Stimulated activated CD8-positive, alpha-beta memory T cell treated with anti-CD3 and anti-CD28 coated beads, Interleukin-4, amount 100 ng/mL, for 48 hours (primary cell): Measurements from ENCODE around the gene ZCCHC24.
A peak's percentile ranks its signal among the peaks of the same experiment; 100 is the strongest.

ENCODE experiments used
- DNase-seq: peaks from one replicate; pipeline ENCODE4 v3.0.0-alpha.2; 2020

ZCCHC24 gene

DNA sequence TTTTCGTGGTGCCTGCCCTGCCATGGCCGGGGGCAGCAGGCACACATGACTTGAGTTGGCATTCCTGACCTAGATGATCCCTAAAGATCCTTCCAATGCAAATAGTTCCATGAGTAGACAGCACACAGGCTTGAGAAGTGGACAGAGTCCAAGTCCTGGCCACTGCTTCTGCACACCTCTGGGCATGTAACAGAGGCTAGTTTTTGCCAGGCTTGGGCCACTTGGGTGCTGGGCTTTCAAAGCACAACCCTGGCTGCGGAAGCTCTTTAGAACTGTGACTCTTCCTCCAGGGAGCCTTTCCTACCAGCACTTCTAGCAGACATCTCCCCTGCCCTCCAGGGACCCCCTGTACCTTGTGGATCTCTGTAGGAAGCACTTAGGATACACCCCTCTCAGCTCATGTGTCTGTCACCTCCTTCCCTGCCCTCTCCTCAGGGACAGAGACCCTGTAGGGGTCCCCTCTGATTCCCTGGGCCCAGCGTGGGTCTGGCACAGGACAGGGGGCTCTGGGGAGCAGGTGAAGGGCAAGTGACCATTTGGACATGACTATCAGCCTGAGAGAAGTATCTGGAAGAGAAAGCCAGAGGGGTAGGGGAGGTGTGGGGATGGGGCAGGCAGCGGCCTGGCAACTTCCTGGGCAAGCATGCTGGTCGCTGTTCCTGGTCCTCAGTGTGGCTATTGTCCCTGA lies 36.2 kb downstream of the ZCCHC24 start:
- no peak for DNase-seq

DNA sequence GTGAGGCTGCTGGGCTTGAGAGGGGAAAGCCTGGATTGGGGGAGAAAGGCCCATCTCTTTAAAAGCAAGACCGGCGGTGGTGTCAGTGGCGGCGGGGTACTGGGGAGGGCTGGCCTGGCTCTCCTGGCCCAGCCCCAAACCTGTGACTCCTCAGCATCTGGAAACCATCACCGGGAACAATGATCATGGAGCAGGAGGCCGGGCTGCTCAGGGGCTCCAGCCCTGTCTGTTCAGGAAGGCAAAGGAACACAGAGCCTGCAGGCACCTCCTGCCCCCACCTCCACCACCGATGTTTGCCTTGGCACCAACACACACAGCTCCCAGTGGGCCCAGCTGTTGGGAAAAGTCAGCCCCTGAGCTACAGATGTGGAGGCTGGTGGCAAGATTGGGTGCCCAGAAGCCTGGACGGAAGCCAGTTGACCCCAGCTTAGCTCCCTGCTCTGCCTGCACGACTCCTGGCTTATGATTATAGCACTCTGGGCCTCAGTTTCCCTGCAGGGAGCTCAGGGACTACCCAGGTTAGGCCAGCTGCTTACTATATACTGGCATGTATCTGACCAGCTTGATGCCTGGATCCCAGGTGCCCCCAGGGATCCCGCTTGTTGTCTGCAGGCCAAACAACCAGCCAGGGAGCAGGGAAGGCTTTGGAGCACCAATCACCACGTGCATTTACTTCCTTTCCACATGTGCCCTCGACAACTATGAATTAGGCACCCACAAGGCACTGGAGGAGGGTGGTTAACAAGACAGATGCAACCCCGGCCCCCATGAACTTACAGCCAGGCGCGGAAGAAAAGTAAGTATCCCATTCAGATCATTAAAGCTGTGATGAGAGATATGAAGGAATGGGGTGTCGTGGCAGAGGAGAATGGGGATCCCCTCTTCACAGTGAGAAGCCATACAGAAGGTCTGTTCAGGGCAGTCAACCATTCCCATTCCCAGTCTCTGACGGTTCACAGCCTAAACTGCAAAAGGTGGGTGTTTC lies 37.3 kb downstream of the ZCCHC24 start:
- DNase-seq = no peak

DNA sequence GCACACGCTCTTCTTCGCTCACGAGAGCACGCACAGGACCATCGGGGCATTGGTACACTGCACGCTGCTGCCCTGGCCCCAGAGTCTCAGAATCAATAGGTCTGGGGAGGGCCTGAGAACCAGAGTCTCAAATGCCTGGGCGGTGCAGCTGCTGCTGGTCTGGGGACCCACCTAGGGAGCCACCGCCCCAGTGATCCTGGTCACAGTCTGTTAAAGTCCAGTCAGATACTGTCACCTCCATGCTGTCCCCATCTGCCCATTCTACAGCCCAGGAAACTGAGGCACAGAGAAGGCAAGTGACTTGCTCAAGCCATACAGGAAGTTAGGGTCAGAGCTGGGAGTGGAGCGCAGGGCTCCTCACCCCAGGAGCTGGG lies 38.0 kb downstream of the ZCCHC24 start:
- no peak for DNase-seq

DNA sequence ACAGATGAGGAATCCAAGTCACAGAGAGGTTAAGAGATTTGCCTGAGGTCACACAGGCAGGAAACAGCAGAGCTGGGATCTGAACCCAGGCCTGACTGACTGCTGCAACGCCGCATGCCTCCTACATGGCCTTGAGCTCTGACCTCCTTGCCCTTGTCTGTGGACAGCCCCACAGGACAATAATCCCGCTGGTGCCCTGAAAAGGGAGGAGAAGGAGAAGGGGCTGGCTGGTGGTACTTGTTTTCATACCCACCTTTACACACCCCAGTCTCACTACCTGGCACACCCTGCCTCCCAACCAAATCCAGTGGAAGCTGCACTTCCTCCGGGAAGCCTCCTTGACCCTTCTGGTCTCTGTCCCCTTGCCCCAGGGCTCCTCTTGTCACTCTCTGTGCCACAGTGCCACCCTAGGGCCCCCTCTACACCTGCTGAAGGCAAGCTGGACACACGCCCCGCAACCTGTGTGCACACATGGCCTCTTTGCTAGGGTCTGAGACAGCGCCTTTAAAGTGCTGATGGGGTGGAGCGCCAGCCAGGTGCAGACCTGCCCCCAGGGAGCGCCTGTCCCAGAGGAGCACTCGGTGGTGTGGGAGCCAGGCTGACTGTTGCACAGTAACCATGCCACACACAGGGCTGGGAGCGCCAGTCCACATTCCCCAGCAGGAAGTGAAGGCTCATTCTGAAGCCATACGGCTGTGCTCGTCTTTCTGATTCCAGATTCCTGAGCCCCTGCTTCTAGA lies 38.6 kb downstream of the ZCCHC24 start:
- DNase-seq = no peak

DNA sequence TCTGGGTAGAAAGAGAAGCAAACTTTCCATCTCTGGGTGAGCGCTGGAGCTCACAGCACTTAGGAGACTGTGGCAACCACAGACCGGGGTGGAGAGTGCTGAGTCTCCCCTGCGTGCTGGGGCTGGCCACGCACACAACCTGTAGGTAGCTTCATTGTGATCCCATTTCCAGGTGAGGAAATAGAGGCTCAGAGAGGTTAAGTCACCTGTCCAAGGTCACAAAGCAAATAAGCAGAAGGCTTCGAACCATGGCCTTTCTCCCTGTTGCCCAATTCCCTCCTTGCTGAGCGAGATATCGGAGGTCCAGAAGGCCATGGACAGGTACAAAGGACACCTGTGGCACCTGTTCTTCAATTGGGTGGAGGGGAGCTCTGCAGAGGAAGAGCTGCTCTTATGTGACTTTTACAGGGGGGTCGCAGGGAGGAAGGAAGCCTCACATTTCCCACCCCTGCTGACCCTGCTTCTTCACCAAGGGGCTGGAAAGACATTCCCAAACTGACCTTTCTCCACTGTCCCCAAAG lies 39.4 kb downstream of the ZCCHC24 start:
- no peak for DNase-seq

DNA sequence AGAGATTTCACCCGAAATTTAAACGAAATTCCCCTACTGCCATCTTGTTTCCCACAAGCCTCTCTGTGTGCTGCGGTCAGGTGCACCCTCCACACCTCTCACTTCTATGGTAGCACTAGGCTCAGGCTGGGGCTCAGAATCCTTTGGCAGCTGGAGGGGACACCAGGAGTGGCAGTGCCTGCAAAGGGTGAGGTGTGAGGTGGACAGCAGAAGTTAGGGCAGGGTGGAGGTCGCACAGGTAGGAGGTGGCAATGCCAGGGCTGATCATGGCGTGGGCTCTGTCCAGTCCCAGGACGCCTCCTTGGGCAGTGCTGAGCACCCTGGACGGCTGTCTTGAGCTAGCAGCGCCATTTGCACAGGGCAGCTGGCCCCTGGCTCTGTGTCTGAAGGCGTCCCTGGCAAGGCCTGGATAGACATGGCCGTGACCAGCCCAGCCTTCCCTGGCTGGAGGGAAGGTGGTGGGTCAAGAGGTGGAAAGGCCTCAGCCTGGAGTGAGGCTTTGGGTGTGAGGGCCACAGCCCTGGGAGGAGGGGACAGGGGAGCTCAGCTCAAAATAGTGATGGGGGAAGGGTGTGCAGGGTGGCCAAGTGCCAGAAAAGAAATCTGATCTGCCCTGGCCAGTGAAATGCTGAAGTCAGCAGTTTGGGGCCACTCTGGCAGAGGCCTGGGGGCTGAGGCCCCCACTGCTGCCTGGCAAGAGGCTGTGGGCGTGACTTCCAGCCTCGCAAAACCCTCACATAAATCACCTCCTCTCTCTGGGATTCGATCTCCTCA lies 40.0 kb downstream of the ZCCHC24 start:
- no peak for DNase-seq

DNA sequence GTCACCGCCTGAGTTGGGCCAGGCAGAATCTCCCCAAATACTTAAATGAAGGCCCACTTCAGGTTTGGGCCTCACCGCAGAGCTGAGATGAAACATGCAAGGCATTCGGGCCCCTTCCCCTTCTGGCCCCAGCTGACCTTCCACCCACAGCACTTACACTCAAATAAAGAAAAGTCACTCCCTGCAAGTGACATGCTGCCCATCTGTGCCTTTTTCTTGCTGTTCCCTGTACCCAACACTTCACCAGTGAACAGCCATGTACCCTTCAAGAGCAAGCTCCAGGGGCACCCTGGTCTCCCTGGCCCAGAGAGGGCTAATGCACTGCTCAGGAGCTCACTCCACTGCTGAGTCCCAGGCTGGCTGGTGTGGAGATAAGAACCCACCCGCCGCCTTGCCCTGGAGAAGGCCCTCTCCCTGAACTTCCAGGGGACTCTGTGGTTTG lies 40.7 kb downstream of the ZCCHC24 start:
- DNase-seq = no peak

DNA sequence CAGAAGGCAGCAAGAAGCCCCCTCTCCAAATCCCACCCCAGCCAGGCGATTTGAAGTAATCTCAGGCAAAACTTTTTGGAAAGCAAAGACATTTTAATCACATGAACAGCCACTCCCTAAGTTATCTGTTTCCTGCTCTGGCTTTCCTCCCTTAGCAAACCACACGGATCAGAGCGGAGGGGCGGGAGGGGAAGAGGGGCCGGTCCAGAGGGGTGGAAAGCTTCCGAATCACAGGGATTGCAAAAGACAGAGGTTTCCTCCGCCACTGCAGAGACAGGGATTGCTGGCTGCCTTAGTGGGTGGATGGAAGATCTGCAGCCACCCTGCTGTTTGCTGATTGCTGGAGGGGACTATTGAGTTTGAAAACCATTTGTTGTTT lies 41.2 kb downstream of the ZCCHC24 start:
- no peak for DNase-seq

DNA sequence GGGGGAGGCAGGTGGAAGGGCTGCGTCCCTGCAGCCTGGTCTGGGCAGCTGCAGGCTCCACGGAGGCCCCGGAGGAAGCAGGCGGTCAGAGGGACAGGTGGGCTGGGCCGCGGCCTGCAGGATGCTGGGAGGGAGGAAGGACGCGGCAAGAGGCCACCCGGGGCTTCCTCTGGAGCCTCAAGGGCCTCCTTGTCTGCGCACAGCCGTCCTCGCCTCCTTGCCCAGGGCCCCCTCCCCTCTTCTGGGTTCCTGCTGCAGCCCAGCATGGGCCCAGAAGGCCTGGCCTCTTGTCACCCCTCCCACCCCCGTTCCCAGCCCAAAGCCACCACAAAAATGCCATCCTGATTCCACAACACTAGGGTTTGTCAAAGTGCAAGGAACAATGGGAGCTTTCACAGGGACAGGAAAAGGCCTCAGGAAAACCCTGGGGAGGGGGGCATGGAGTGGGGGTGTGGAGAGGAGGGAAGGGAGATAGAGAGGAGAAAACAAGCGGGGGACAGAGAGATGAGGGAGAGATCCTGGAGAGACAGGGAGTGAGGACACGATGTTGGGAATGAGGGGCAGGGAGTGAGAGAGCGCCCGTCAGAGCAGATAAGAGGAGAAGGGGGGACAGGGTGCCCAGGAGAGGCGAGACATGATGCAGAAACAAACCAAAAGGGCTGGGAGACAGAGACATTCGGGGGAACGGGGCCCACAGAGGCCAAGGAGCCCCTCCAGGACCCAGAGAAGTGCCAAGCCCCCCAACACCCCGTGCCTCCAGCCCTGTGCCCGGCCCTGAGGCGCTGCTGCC lies 41.8 kb downstream of the ZCCHC24 start:
- DNase-seq = no peak

DNA sequence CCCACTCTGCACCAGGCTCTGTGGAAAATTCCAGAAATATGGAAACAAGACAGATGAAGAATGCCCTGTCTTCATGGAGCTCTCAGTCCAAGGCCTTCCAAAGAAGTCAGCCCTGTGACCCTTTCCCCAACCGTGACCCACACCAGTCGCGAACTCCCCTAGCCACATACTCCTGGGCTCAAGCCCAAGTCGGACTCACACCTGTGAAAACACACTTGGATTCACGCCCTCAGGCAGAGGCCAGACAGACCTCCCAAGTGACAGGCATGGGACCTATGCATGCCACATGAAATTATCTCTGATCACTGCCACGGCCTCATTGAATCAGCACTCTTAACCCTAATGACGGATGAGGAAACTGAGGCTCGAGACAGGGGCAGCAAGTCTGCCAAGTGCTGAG lies 42.5 kb downstream of the ZCCHC24 start:
- DNase-seq = no peak

DNA sequence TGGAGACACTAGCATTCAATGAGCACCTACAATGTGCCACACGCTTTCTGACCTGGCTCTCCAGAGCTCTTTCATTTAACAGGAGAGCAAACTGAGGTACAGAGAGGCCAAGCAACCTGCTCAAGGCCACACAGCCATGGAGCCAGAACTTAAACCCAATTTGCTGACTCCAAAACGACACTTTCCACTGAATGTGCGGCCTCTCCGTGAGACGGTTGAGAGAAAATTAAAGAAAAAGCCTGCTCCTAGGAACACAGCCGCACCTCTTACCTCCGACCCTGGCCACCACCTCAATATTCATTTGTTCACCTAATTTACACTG lies 42.8 kb downstream of the ZCCHC24 start:
- no peak for DNase-seq

DNA sequence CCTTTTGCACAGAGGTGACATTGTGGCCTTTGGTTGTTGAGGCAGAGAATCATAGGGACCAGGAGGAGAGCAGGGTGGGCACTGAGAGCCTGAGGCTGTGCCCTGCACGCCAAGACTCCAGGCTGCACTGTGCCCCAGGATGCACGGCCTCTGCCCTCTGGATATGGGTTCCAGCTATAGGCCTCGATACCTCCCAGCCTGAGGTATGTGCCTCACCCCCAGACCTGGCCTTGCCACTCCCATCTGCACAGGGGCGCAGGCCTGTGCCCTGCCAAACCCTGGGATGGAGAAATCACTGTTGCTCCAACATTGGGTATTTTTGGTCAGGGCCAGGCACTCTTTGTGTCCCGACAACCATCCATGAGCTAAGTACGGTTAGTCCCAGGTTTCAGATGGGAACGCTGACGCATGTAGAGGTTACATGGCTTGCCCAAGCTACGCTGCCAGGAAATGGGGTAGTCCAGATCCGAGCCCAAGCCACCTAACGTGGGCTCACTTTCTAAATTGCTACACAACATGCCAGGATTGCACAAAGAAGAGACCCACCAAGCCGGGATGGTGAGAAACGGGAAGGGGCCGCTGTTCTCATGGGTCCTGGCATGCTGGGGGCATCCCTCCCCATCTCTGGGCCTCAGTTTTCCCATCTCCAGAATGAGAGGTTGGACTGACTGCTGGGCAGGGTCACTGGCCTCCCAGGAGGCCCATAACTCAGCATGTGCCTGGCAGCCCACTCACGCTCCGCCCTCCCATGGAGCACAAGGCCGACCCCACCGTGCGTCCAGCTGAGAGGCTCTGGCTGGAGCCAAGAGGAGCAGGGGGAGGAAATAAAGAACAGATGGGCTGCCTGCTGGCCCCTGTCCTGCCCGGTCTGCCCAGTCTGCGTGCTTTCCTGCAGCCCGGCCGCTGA lies 44.2 kb downstream of the ZCCHC24 start:
- no peak for DNase-seq

DNA sequence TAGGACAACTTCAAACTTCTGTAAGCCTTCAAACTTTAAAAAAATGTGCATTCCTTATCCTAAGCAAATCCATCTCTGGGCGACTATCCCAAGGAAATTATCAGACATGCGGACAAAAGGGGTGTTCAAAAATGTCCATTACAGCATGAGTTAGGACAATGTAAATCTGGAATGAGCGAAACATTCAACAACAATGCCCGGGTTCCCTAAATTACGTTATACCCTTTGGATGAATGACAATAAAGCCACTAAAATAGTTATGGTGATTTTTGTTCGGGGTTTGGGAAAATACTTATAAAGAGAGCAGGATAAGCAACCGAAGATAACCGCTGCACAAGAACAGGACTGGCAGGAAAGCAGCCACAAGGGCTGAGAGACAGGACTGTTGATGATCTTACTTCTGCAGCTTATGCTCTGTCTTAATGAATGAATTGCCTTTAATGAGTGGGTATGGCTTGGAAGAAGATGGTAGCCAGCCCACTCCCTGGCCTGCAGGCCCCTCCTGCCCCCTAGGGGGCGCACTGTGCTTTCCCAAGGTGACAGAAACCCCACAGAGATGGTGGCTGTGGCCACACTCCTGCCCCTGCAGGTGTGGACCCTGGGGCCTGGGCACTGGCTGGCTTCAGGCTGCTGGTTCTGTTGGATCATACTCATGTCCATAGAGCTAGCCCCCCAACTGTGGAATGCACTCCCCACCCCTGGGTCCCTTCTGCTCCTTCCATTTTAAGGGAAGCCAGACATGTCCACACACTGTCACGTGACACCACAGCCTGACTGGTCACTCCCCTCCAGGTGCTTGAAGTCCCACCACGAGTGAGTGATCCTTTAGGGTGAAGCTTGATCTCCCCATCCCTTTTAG lies 45.0 kb downstream of the ZCCHC24 start:
- peak; percentile 82 for DNase-seq

DNA sequence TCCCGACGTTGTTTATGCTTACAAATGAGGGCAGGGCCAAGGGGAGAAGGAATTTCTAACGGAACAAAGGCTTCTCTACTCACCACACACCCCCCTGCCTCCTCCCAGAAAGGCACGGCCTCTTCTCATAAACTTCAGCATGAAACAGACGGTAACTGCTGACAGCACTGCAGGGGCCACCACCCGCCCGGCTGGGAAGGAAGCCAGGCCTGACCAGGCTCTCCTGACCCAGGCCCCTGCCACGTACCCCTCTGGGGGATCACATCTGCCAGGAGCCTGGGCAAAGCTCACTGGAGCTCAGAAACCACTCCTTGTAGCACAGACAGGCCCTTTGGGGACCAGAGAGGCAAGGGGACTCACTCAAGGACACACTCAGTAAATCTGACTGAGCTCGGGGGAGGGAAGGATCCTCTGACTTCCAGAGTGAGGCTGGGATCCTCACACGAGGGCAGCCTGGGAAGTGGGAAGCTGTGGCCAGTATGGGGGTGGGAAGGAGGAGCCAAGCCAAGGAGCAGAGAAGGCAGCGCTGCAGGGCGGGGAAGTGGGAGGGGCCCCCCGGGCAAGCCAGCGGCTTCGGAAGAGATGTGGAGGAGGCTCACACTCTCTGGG lies 46.1 kb downstream of the ZCCHC24 start:
- DNase-seq = no peak

DNA sequence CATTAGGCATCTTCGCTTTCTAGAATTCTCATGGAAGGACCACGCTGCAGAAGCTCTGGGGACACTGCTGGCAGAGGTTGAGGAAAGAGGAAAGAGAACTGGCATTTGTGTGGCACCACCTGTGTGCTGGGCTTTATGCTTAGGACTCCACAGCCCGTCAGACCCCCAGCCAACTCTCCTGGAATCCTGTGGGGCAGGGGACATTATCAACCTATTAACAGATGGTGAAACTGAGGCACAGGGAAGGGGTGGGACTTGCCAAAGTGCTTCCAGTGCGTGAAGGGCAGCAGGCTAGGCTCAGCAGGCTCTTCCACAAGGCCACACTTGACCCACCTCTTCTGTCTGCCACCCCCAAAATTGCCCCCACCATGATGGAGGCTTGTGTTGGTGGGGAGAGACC lies 46.8 kb downstream of the ZCCHC24 start:
- no peak for DNase-seq

DNA sequence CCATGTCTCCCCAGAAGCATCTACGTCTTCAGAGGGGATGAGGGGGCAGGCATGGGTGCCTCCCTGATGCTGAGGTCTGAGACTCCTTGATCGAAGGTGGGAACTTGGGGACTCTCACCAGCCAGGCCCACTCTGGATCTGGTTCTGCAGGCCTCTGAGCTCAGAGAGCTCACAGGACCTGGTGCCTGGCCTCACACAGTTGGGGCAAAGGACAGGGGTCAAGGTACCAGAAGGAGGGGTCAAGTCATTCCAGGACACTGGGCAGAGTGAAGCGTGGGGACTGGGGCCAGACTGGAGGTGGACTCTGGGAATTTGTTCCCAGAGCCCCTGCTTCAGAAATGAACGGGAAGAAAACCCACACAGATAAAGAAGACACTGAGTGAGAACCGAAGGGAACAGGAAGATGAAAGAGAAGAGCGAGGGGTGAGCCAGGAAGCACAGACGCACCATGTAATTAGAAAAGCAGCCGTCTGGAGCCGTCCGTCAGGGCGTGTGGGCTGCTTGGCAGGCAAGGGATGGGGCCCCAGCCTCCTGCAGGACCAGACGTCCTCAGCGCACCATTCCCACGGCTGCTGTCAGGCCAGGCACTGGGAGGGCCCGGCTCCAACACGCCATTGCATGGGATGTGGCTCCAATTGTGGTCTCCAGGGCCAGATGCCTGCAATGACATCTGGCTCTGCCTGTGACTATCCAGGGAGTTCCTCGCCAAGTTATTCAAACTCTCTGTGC lies 47.7 kb downstream of the ZCCHC24 start:
- no peak for DNase-seq

DNA sequence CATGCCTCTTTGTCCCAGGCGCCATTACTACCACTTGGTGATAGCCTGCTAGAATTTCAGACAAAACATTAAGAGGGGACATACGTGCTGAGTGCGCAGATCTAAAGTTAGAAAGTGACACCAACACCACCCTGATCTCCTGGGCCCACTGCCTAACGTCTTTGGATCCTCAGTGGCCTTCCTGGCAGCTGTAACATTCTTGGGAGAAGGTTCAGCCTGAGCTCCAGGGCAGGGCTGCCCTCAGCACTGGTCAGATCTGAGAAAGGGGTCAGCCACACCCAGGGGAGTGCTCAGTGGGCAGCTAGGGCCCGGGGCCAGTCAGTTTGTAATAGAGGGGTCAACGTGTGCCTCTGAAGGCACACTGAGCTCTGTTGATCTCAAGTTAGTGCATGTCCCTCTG lies 48.4 kb downstream of the ZCCHC24 start:
- no peak for DNase-seq

DNA sequence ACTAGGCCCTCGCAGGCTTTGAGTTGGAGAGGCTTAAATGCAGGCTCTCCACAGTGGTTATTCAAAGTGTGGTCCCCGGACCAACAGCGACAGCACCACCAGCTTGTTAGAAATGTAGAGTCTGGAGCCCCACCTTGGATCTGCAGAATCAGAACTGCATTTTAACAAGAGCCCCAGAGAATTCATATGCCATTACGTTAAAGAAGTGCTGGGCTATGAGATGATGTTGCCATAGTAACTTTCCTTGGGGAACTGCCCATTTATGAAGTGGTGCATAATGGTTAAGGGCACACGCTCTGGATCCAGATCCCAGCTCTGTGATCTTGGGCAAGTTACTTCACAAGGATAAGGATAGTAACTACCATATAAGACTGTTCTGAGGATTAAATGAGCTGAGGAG lies 48.9 kb downstream of the ZCCHC24 start:
- no peak for DNase-seq

DNA sequence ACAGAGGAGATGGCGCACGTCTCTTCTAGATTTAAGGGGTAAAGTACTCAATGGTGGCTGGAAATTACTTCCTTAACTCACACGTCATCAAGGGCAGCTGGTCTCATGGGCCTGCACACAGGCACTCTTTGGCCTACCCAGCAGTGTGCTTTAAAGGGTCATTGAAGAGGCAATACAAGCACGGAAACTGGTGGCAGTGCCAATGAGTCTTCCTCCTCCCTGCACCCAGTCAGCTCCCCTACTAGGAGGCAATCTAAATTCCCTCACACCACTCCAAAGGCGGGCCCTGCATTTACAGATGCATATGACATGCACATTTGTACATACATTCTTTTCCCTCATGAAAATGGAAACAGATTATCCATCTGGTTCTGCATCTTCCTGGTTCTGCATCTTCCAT lies 50.8 kb downstream of the ZCCHC24 start:
- no peak for DNase-seq
